Fibroblast of skin of left quadriceps (primary cell): ENCODE measurements around the gene KLB.

Experiments used
- DNase-seq, 2 experiments: peaks; one replicate each; pipeline ENCODE4 v3.0.0-alpha.2; 2013; ENCODE audit warnings: low read depth in 2 of 2

KLB gene

DNA sequence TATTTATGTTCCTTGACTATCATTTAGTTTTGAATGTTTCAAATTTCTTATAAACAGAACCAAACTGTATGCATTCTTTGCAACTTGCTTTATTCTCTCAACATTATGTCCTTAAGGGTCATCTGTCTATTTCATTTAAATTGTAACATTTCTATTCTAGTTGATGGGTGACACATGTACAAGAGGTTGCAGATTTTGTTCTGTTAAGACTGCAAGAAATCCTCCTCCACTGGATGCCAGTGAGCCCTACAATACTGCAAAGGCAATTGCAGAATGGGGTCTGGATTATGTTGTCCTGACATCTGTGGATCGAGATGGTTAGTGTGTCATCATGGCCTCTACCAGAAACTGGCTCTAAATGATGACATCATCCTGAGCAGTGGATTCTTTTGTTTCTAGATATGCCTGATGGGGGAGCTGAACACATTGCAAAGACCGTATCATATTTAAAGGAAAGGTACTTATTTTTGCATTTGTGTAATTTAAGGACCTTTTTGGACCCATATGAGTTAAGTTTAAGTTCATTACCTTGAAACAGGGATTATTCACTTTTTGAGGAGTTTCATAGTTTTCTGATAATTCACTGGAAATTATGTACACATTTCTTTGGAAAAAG lies 58.3 kb downstream of the KLB start:
- DNase-seq = peak; percentile 64 to 68

DNA sequence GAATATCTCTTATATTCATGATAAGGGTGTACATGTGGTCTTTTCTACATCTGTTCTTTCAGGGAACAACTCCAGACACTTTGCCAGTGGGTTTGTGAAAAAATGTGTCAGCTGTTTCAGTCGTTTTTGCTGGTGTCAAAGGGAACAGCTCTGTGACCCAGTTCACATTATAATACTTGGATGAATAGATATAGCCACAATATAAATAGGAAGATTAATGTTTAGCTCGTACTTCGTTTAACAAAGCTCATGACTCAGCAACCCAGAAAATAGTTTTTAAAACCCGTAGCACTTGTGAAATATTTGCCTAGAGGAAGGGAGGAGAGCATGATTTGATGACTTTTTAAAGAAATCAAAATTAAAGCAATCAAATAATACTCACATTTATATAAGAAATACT lies 60.0 kb downstream of the KLB start:
- DNase-seq = no peak

DNA sequence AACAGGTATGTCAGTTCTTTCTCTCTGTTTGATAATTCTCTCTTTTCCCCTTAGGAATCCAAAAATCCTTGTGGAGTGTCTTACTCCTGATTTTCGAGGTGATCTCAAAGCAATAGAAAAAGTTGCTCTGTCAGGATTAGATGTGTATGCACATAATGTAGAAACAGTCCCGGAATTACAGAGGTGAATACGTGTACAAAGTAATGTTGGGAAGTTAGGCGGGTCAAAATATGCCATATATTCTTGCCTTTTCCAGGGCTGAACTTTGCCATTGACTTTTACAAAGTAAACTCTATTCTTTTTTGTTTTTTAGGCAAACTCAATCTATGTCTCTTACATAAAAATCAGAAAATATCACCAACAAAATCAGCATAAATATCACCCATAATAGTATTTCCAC lies 60.7 kb downstream of the KLB start:
- DNase-seq = no peak

DNA sequence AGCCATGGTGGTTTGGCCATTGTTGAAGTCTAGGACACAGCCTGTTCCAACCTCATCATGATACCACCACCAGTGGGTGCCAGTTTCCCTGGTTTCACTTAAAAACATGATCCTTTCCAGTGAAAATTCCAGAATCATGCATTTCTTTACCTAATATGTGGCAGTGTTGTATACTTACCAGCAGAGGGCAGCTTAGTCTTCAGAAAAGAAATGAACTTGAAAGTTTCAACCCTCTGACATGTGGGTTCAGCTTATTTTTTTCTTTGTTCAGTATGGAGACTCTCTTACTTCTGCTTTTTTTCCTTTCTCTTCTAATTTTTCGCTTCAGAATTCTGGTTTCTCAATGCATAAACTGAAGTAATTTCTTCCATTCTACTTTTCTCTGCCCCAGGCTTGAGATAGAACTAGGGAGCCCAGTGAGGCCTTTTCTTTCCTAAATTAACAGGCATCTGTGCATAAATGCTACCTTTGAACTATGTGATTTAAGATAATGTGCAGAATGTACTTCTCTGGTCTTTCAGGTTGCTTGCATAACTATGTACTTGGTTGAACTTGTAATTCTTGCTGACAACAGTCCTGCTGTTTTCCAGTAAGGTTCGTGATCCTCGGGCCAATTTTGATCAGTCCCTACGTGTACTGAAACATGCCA lies 62.8 kb downstream of the KLB start:
- peak; percentile 66 to 72 for DNase-seq

DNA sequence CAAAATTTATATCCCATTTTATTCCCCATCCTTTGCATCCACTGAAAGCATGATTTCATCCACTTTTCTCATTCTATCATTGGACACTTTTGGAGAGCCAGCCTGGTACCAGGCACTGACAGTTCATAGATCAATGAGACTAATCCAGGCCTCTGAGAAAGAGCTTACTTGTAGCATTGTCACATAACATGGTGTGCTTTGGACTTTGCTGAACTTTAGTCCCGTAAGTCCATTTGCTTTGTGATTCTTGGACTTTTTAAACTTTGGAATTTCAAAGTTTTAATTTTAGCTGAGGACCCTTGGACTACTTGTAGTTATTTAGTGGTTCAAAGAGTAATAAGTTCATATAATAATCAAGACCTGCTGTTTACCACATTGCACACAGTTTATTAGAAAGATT lies 63.7 kb downstream of the KLB start:
- DNase-seq = no peak

DNA sequence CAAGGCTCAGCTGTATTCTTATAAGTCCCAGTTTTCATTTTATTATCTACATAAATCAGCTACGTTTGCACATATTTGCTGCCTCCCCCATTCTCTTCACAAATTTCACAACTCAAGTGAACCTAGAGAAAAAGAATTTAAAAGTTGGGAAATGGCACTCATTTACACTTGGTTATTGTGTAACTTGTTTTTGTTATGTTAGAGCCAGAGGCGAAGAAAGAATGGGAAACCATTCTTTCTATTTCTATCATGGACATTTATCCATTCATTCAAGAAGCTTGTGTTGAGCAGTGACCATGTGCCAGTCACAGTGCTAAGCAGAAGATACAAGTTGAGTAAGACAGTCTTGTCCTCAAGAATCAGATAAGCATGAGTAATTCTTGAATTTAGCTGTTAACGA lies 65.7 kb downstream of the KLB start:
- DNase-seq = peak in 1 of 2 experiments; percentile 1

DNA sequence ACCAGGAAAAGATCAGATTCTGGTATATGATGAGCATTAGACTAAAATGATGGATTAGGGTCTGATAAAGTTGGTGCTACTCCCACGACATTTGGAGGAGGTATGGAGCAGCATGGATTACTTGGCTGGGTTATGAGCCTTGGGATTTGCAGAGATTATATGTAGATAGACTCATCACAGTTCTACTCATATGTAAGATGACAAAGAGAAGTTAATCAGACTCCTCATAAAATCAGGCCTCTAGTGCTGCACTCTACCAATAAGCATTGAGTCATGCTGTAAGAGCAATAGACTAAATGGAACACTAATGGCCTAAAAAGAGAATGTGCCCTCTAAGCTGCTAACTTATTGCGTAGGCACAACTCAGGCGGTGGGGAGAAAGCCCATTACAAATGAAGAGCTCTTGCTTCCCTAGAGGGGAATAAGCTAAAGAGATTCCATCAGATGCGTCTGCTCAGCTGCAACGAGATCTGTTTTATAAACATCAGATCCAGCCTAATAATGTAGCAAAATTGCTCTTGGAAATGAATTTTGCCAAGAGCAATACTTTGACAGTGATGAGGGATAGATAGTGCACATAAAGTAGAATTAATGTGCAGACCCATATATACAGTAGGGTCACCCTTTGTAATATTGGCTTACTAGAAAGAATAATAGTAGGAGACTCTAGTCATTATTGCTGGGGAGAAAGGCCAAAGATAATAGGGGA lies 69.6 kb downstream of the KLB start:
- DNase-seq = no peak

DNA sequence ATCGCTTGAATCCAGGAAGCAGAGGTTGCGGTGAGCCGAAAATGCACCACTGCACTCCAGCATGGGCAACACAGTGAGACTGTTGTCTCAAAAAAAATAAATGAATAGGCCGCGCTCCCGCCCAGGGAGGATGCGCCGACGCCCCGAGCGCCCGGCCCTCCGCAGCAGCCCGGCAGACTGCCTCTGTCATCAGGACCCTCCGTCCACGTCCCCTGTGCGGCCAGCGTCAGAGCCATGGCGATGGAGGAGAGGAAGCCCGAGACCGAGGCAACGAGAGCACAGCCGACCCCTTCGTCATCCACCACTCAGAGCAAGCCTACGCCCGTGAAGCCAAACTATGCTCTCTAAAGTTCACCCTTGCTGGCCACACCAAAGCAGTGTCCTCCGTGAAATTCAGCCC lies 73.5 kb downstream of the KLB start:
- DNase-seq = no peak

DNA sequence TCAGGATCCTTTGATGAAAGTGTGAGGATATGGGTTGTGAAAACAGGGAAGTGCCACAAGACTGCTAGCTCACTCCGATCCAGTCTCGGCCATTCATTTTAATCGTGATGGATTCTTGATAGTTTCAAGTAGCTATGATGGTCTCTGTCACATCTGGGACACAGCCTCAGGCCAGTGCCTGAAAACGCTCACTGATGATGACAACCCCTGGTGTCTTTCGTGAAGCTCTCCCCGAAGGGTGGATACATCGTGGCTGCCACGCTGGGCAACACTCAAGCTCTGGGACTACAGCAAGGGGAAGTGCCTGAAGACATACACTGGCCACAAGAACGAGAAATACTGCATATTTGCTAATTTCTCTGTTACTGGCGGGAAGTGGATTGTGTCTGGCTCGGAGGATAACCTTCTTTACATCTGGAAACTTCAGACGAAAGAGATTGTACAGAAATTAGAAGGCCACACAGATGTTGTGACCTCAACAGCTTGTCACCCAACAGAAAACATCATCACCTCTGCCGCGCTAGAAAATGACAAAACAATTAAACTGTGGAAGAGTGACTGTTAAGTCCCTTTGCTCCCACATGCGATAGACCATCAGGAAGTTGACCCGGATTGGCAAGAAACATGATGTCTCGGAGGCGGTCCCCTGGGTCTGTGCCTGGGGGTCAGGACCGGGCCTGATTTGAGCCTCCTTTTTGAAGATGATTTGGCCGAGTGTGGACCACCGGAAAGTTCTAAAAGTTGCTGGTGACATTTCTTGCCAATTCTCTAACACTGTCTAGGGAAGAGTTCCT lies 74.4 kb downstream of the KLB start:
- DNase-seq = no peak

DNA sequence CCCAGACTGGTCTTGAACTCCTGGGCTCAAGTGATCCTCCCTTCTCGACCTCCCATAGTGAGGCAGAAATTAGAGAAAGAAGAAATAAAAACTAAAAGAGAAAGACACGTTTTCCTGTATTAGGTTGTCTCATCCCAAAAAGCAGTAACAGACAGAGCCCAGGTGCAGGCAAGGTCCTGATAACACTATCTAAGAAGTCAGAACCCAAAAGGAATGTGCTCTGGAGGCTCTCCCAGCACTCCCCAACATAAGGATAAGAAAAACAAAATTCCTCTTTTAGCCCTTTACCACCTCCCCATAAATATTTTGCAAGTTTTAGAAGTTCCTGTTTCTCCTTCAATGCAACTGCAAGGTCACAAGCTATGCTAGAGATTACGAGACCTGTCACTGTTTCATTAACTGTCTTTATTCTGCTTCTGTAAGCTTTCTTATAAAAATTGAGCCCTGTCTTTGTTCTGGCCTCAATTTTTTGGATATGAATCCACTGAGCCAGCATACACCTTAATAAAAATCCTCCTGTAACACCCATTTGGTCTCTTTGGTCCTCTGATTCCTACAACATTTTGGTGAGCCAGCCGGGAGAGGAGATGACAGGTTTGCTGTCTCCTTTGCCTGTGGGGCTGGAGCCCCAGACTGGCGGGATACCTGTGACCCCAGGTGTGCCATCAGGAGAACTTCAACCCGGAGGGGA lies 78.0 kb downstream of the KLB start:
- no peak for DNase-seq

DNA sequence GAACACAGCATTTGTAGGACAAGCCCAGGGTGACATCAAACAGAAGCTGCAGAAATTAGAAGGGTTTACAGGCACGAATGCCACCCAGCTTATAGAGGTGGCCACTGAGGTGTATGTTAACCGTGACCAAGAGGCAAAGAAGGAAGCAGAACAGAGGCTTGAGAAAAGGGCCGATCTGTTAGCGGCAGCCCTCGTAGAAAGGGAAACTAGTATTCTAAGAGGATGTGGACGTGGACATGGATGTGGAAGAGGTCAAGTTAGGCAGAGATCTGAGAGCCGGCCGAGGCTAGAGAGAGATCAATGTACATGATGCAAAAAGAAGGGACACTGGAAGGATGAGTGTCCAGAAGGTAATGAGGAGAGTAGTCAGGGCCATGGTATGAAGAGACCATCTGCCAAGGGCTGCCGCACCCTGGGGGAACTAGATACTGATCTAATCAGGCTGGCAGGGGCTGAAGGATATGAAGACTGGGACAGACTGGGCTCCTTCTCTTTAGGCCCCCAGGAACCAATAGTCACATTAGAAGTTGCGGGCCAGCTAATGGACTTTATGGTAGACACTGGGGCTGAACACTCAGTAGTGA lies 79.6 kb downstream of the KLB start:
- DNase-seq = no peak

DNA sequence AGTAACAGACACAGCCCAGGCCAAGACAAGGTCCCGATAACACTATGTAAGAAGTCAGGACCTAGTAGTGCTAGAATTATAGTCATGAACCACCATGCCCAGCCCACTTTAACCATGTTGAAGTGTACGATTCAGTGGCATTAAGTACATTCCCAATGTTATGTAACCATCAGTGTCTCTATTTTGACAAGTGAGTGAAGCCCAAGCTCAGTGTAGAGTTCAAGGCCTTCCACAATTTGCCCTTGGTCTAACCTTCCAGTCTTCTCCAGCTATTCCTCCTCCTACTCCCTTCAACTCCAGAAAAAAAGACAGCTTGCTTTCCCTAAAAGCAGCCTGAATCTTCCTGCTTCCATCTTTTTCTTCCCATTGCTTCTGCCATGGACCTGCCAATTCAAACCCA lies 83.6 kb downstream of the KLB start:
- DNase-seq = no peak

DNA sequence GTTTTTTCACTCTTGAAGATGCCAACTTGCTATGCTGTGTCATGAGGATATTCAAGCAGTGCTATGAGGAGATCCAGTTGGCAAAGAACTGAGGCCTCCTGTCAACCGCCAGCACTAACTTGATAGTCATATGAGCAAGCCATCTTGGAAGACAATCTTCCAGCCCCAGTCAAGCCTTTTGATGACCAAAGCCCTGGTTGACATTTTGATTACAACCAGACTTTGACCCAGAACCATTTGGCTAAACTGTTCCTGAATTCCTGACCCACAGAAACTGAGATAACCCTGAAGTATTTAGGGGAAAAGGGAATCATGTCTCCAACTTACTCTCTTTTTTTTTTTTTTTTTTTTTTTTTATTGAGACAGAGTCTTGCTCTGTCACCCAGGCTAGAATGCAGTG lies 87.6 kb downstream of the KLB start:
- no peak for DNase-seq

DNA sequence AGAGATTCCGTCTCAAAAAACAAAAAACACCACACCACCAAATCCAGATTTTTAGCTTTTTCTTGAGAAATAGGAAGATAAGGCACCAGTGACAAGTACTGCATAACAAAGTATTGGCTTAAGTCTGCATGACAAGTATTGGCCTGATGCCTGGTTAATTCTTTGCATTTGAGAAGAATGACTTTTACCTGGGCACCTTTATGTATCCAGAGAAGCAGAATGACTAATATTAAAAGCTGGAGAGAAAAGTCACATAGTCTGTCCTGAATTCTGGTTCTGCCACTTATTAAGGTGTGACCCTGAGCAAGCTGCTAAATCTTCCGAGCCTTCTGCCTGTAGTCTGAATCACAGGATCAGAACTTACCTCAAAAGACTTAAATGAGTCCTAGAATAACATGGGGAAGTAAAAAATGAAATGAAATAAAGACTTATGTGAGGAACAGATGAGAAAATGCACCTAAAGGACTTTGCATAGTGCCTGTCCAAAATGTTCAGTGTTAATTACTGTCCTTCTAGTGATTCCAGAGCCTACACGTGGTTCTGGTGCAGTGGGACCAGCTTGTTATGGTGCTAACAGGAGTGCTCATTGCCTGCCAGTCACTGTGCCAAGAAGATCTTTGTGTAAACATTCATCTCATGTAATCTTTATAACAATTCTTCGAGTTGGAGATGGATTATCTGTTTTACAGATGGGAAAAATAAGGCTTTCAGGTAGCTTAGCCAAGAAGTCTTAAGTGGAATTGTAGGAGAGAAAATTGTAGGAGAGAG lies 88.9 kb downstream of the KLB start:
- DNase-seq = no peak

DNA sequence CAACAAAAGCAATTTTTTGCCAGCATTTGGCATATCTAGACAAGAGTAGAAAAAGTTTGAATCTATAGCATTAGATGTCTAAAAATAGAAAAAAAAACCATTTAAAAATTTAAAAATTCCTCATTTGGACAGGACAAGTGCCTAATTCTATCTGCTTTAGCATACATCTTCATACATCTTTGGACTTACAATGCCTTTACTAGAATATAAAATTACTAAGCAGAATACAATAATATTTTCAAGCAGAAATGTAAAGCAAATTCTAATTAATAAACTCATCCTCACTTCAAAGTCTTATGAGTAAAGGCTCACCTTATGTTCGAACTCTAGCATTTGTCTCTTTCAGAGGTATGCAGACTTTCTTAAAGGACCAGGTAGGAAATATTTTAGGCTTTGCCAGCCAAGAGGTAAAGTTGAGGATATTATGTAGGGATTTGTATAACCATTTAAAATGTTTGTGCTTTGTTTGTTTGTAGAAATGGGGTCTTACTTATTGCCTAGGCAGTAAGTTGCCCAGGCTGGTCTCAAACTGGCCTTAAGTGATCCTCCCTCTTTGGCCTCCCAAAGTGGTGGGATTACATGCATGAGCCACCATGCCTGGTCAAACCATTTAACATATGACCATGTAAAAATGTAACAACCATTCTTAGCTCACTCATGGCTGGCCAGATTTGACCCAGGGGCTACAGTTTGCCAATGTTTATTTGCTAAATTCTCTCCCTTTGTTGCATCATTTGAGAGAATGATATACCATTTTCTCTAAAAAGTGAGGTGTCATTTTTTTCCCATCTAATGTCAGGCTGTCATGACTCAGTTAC lies 91.4 kb downstream of the KLB start:
- DNase-seq = no peak

DNA sequence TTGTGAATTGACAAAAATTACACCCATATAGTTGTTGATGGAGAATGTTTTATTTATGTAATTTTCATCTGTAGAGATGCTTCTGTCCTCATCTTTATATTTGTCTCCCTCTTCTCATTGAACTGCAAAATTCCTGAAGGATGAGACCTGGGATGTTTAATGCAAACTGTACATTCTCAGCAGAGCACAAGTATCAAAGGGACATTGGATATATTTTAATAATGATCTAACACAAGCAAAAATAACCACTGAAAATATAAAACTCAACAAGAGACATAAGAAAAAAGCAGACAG lies 91.9 kb downstream of the KLB start:
- no peak for DNase-seq
